Ovary (tissue), 9 donors: Measurements from ENCODE around the gene CCDC60. TPM values are rescaled to one million over a fixed set of nuclear protein-coding genes. Genes with fewer than 3 reads are reported as not detected.

Source experiments
- DNase-seq, 5 donors: peaks; one replicate each; pipeline ENCODE4 v3.0.0-alpha.2; 2019 to 2020
- H3K27ac ChIP-seq, 2 donors: fragments of 200-600 bp; one replicate each; pipeline versions ENCODE4 v1.5.1 to v1.8.0; 2019 to 2022
- H3K27me3 ChIP-seq: fragments of 200-600 bp; one replicate; pipeline ENCODE4 v1.8.0; 2022
- H3K36me3 ChIP-seq: fragments of 200-600 bp; sonication (generic); one replicate; pipeline ENCODE4 v1.5.1; 2019
- H3K4me1 ChIP-seq: one replicate; pipeline ENCODE4 v1.8.1; 2013; ENCODE audit warnings: mild to moderate bottlenecking, moderate library complexity; ENCODE audit not compliant: insufficient read depth
- H3K4me3 ChIP-seq: fragments of 200-600 bp; sonication (generic); one replicate; pipeline ENCODE4 v1.5.1; 2017
- H3K9me3 ChIP-seq, 2 donors: fragments of 200-600 bp in 1 of 2; sonication (generic) in 1 of 2; one replicate each; pipeline versions ENCODE4 v1.5.1 to v1.8.1; 2013 to 2019; ENCODE audit warnings: mild to moderate bottlenecking in 1 of 2, moderate library complexity in 1 of 2
- CTCF ChIP-seq, 3 donors: fragments of 450-650 bp in 2 of 3; fragments of 200-600 bp in 1 of 3; IDR thresholded peaks; one replicate each; pipeline versions ENCODE4 v1.5.1 to v1.8.0; 2016 to 2022; ENCODE audit warnings: antibody characterized with exemption in 3 of 3, mild to moderate bottlenecking in 1 of 3
- EP300 ChIP-seq: sonication (generic); formaldehyde crosslinking; IDR thresholded peaks from one replicate; pipeline ENCODE4 v1.6.1; 2017; ENCODE audit warnings: antibody characterized with exemption
- POLR2A ChIP-seq: fragments of 450-650 bp; IDR thresholded peaks from one replicate; pipeline ENCODE4 v1.6.1; 2017; ENCODE audit warnings: antibody characterized with exemption, mild to moderate bottlenecking, moderate library complexity
- WGBS, 3 donors: extraction: QIAGEN DNeasy Blood & Tissue Kit in 1 of 3; methylation state at CpG; one replicate each; pipeline versions ENCODE4 v1.1.5 to v1.1.7; 2013 to 2017; 5-methylcytosine and 5-hydroxymethylcytosine counted together
- intact Hi-C, 4 donors: fragments of 100-400 bp; cut with DNase I; formaldehyde crosslinking; loops; one replicate each; pipeline versions ENCODE4 v1.11.0 to v1.15.1; 2022 to 2023
- polyA plus RNA-seq, 2 donors: library from polyadenylated mRNA; stranded (reverse); fragments of 200-250 nt in 1 of 2; fragments of 350-450 nt in 1 of 2; fragmentation: Illumina TruSeq in 1 of 2; extraction: RNeasy Lipid Tissue Mini Kit (QIAGEN cat#74804) in 1 of 2; gene quantifications; one replicate each; pipeline ENCODE4 v1.2.3, GENCODE V29; 2013 to 2014
- total RNA-seq, 7 donors: library from RNA; depleted of rRNA in 2 of 7; stranded (reverse); fragments of >200 nt in 2 of 7; fragmentation: NEBNext Ultra II Directional in 3 of 7; extraction: Animal tissue kit (Norgen Biotek cat#: 25700) in 3 of 7; gene quantifications; one replicate each; pipeline versions ENCODE4 v1.1.0 to v1.2.4, GENCODE V29; 2016 to 2023
- donor health status: DM: no; HTN: no; CAD: no; lungs with moderate emphysema.
- donor health status: DM: no; HTN: no; CAD: no.
- donor health status: Bipolar disorder and iron deficiency.
- donor health status: DM: yes; HTN: yes; CAD: no.
- donor health status: DM: no; HTN: no; CAD: no.
- donor health status: DM: yes; HTN: yes; CAD: no.

The CCDC60 gene
- total and polyA plus RNA-seq, 9 donors: 0.32 to 9.1 (median 0.59) TPM; not detected in 3

DNA sequence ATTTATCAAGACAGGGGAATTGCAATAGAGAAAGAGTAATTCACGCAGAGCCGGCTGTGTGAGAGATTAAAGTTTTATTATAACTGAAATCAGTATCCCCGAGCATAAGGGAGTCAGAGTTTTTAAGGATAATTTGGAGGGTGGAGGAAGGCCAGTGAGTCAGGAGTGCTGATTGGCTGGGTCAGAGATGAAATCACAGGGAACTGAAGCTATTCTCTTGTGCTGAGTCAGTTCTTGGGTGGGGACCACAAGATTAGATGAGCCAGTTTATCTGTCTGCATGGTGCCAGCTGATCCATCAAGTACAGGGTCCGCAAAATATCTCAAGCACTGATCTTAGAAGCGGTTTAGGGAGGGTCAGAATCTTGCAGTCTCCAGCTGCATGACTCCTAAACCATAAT, 96.6 kb downstream of the CCDC60 start:
- no peak overlapping the region for H3K4me3 ChIP-seq
- DNase-seq: no peak
- no peaks in the 10 kb centered on the region for H3K27me3 ChIP-seq
- no peaks in the 10 kb centered on the region for H3K4me1 ChIP-seq
- H3K9me3 ChIP-seq: no peaks in the 10 kb centered on the region
- H3K36me3 ChIP-seq: no peaks in the 10 kb centered on the region
- intact Hi-C loops: no loop called here
- WGBS, 3 donors: 85 to 89% (median 87%) methylated on average over 5 of the region's 5 CpGs
- no peak overlapping the region for H3K27ac ChIP-seq
- TF ChIP-seq EP300 (no peak), CTCF (IDR thresholded peaks at IDR 0.05) (no peak), POLR2A (no peak)

DNA sequence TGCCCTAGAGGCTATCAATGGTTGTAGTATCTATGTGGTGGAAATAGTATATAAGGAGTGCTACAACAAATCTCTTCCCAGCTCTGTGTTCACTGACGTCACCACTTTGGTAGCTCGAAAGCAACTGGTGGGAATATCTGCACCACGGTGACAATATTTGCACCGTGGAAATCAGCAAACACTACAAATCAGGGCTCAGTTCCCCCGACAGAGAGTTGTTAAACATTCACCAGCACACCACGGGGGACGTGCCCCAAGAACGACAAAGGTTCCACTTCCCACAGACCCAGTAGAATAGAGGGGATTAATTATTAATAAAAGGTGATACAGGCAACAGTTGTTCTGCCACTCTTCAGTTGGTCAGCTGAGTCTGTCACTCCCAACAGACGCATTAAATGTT, 98.4 kb downstream of the CCDC60 start:
- Histone ChIP-seq H3K36me3 (no peaks in the 10 kb centered on the region), H3K9me3 (no peaks in the 10 kb centered on the region), H3K27ac (no peak overlapping the region), H3K4me1 (no peaks in the 10 kb centered on the region), H3K27me3 (no peaks in the 10 kb centered on the region), H3K4me3 (no peak overlapping the region)
- DNase-seq: no peak
- TF ChIP-seq CTCF (IDR thresholded peaks at IDR 0.05): no peak
- no peak for TF ChIP-seq POLR2A
- no peak for TF ChIP-seq EP300
- 78 to 80% (median 78%) methylated on average over 9 of the region's 9 CpGs for WGBS, 3 donors
- intact Hi-C loops: no loop called here

GRCh38 chr12:119440803-119441360, 106.4 kb downstream of the CCDC60 start:
- intact Hi-C loops: no loop called here
- DNase-seq: no peak
- Histone ChIP-seq H3K36me3 (no peaks in the 10 kb centered on the region), H3K9me3 (no peaks in the 10 kb centered on the region), H3K4me1 (no peaks in the 10 kb centered on the region), H3K27ac (no peak overlapping the region), H3K27me3 (no peaks in the 10 kb centered on the region), H3K4me3 (no peak overlapping the region)
- 82 to 87% (median 86%) methylated on average over 6 of the region's 6 CpGs for whole genome bisulfite sequencing, 3 donors
- no peak for TF ChIP-seq POLR2A
- no peak for TF ChIP-seq EP300
- TF ChIP-seq CTCF (IDR thresholded peaks at IDR 0.05): no peak

DNA sequence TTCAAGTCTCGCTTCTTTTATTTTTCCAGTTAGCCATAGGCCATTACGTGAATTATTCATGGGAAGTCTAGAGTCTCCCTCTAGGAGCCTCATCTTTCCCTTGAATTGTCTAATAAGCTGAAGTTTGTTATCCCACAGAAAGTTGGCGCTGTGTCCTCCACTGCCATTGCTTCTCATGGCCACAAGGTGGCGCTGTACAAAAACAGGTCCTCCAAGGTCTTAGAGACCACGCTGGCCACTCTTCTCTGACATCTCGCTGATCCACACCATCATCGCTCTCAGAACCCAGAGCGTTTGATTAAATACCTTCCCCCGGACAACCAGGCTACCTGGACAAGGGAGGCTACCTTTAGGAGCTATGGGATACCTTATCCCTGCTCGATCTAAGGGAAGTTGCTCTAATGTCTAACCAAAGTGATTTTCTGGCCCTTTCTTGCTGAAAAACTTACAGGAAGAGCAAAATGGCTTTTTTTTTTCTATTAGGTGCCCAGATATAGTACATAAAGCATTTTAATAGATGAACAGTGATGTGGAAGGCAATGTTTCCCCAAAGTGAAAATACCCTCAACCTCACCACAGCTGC, 110.0 kb downstream of the CCDC60 start:
- intact Hi-C loops: no loop called here

More for the DNA sequence above, 110.0 kb downstream of the CCDC60 start:
- H3K27me3 ChIP-seq: no peaks in the 10 kb centered on the region
- no peaks in the 10 kb centered on the region for H3K9me3 ChIP-seq
- H3K27ac ChIP-seq: no peak overlapping the region
- H3K36me3 ChIP-seq: no peaks in the 10 kb centered on the region
- peak in 2 of 5 donors; percentile 15 to 30 for DNase-seq
- H3K4me3 ChIP-seq: no peak overlapping the region
- no peak for TF ChIP-seq POLR2A
- peak in 1 of 3 donors; percentile 28 for TF ChIP-seq CTCF (IDR thresholded peaks at IDR 0.05)
- TF ChIP-seq EP300: no peak
- H3K4me1 ChIP-seq: no peaks in the 10 kb centered on the region
- WGBS, 3 donors: 17 to 25% (median 19%) methylated on average over 10 of the region's 10 CpGs
